BLaER1 (cell line): ENCODE measurements around the gene KLHDC2.
A peak's percentile ranks its signal among the peaks of the same experiment; 100 is the strongest.
"Not testable (repeated sequence)": the region's sequence is repeated elsewhere in the genome, so short reads cannot be mapped to it uniquely, and the experiment has no call there.

ENCODE experiments used
- H3K27ac ChIP-seq: shearing (Covaris generic); formaldehyde crosslinking; 2 replicates; pipeline ENCODE4 v1.8.1; 2022
- H3K27me3 ChIP-seq: shearing (Covaris generic); formaldehyde crosslinking; 2 replicates; pipeline ENCODE4 v1.8.1; 2022
- H3K36me3 ChIP-seq: shearing (Covaris generic); formaldehyde crosslinking; 2 replicates; pipeline ENCODE4 v1.8.1; 2022
- H3K4me1 ChIP-seq: shearing (Covaris generic); formaldehyde crosslinking; 2 replicates; pipeline ENCODE4 v1.8.1; 2022
- H3K4me2 ChIP-seq: shearing (Covaris generic); formaldehyde crosslinking; 2 replicates; pipeline ENCODE4 v1.8.1; 2022
- H3K4me3 ChIP-seq: shearing (Covaris generic); formaldehyde crosslinking; 2 replicates; pipeline ENCODE4 v1.8.1; 2022
- H3K9ac ChIP-seq: shearing (Covaris generic); formaldehyde crosslinking; 2 replicates; pipeline ENCODE4 v1.8.1; 2022
- H3K9me3 ChIP-seq: shearing (Covaris generic); formaldehyde crosslinking; 2 replicates; pipeline ENCODE4 v1.8.1; 2022
- H4K20me1 ChIP-seq: shearing (Covaris generic); formaldehyde crosslinking; 2 replicates; pipeline ENCODE4 v1.8.1; 2022
- Cebpa-rat ChIP-seq: shearing (Covaris generic); IDR thresholded peaks from 2 replicates; pipeline ENCODE4 v1.8.1; 2022

KLHDC2 gene

GRCh38 chr14:49755378-49755777 lies 12.6 kb upstream of the KLHDC2 start:
- Histone ChIP-seq H3K4me1 (0 out of 2 replicates have a peak, but pooled peaks cover 5% of the 10 kb centered on the region), H3K4me3 (no peak overlapping the region), H3K9me3 (no peaks in the 10 kb centered on the region), H4K20me1 (no peaks in the 10 kb centered on the region), H3K36me3 (no peaks in the 10 kb centered on the region), H3K4me2 (no peak overlapping the region), H3K27me3 (no peaks in the 10 kb centered on the region), H3K9ac (no peak overlapping the region), H3K27ac (no peak overlapping the region)
- TF ChIP-seq Cebpa-rat = no peak

GRCh38 chr14:49761839-49762551 lies 6.0 kb upstream of the KLHDC2 start:
- Histone ChIP-seq H3K4me1 (peaks cover 5% of the 10 kb centered on the region), H3K4me3 (no peak overlapping the region), H3K9me3 (no peaks in the 10 kb centered on the region), H3K9ac (no peak overlapping the region), H3K36me3 (no peaks in the 10 kb centered on the region), H3K4me2 (no peak overlapping the region), H4K20me1 (no peaks in the 10 kb centered on the region), H3K27me3 (no peaks in the 10 kb centered on the region), H3K27ac (no peak overlapping the region)
- TF ChIP-seq Cebpa-rat = no peak

- H4K20me1 ChIP-seq = peaks cover 23% of the 10 kb centered on the region
- H3K27ac ChIP-seq = peak overlapping the region; percentile 95
- peak overlapping the region; percentile 81 for H3K4me3 ChIP-seq
- H3K9me3 ChIP-seq = no peaks in the 10 kb centered on the region
- H3K4me1 ChIP-seq = peaks cover 31% of the 10 kb centered on the region
- peak overlapping the region; percentile 92 for H3K9ac ChIP-seq
- TF ChIP-seq Cebpa-rat = no peak
- peak overlapping the region; percentile 89 for H3K4me2 ChIP-seq
- no peaks in the 10 kb centered on the region for H3K27me3 ChIP-seq
- 0 out of 2 replicates have a peak, but pooled peaks cover 4% of the 10 kb centered on the region for H3K36me3 ChIP-seq
Measured at GRCh38 chr14:49766839-49767238, 1.1 kb upstream of the KLHDC2 start.

- peaks cover 23% of the 10 kb centered on the region for H4K20me1 ChIP-seq
- no peak for TF ChIP-seq Cebpa-rat
- H3K27me3 ChIP-seq = no peaks in the 10 kb centered on the region
- H3K36me3 ChIP-seq = peaks cover 5% of the 10 kb centered on the region; the same call in 1 of the 2 replicates
- peak overlapping the region; percentile 95 for H3K27ac ChIP-seq
- H3K4me1 ChIP-seq = peaks cover 31% of the 10 kb centered on the region
- H3K4me2 ChIP-seq = peak overlapping the region; percentile 89
- H3K9ac ChIP-seq = peak overlapping the region; percentile 92
- peak overlapping the region; percentile 81 for H3K4me3 ChIP-seq
- no peaks in the 10 kb centered on the region for H3K9me3 ChIP-seq
Measured at GRCh38 chr14:49767270-49767570, 733 bp upstream of the KLHDC2 start.

GRCh38 chr14:49768301-49769121 lies 558 bp downstream of the KLHDC2 start:
- H3K4me1 ChIP-seq = peaks cover 31% of the 10 kb centered on the region
- no peak for TF ChIP-seq Cebpa-rat
- H3K4me3 ChIP-seq = peak overlapping the region; percentile 81
- peak overlapping the region; percentile 92 for H3K9ac ChIP-seq
- H3K36me3 ChIP-seq = peaks cover 11% of the 10 kb centered on the region; the same call in 1 of the 2 replicates
- H3K9me3 ChIP-seq = no peaks in the 10 kb centered on the region
- peaks cover 23% of the 10 kb centered on the region for H4K20me1 ChIP-seq
- H3K27me3 ChIP-seq = no peaks in the 10 kb centered on the region
- H3K27ac ChIP-seq = peak overlapping the region; percentile 95
- H3K4me2 ChIP-seq = peak overlapping the region; percentile 89

GRCh38 chr14:49769171-49769570 lies 1.2 kb downstream of the KLHDC2 start:
- Histone ChIP-seq H3K27ac (peak overlapping the region; percentile 95), H3K9ac (peak overlapping the region; percentile 92), H4K20me1 (peaks cover 23% of the 10 kb centered on the region), H3K27me3 (no peaks in the 10 kb centered on the region), H3K9me3 (no peaks in the 10 kb centered on the region), H3K4me3 (peak overlapping the region; percentile 81), H3K4me1 (peaks cover 31% of the 10 kb centered on the region), H3K36me3 (peaks cover 17% of the 10 kb centered on the region; the same call in 1 of the 2 replicates), H3K4me2 (peak overlapping the region; percentile 89)
- no peak for TF ChIP-seq Cebpa-rat

- H4K20me1 ChIP-seq = peaks cover 23% of the 10 kb centered on the region
- H3K9me3 ChIP-seq = no peaks in the 10 kb centered on the region
- TF ChIP-seq Cebpa-rat = no peak
- peak overlapping the region; percentile 92 for H3K9ac ChIP-seq
- H3K4me3 ChIP-seq = peak overlapping the region; percentile 81
- peak overlapping the region; percentile 89 for H3K4me2 ChIP-seq
- H3K36me3 ChIP-seq = peaks cover 23% of the 10 kb centered on the region
- peaks cover 31% of the 10 kb centered on the region for H3K4me1 ChIP-seq
- no peaks in the 10 kb centered on the region for H3K27me3 ChIP-seq
- H3K27ac ChIP-seq = no peak overlapping the region
Measured at GRCh38 chr14:49769581-49770211, 1.7 kb downstream of the KLHDC2 start.

- Histone ChIP-seq H4K20me1 (peaks cover 23% of the 10 kb centered on the region), H3K36me3 (peaks cover 29% of the 10 kb centered on the region), H3K4me1 (peaks cover 31% of the 10 kb centered on the region), H3K9me3 (no peaks in the 10 kb centered on the region), H3K4me2 (peak overlapping the region; percentile 89), H3K27ac (no peak overlapping the region), H3K4me3 (no peak overlapping the region; the same call in 1 of the 2 replicates), H3K9ac (no peak overlapping the region), H3K27me3 (no peaks in the 10 kb centered on the region)
- TF ChIP-seq Cebpa-rat = no peak
Measured at GRCh38 chr14:49770212-49770817, 2.4 kb downstream of the KLHDC2 start.

- not testable (repeated sequence) for H3K27ac ChIP-seq
Measured at GRCh38 chr14:49771691-49772090, 3.7 kb downstream of the KLHDC2 start.

More at GRCh38 chr14:49771691-49772090, 3.7 kb downstream of the KLHDC2 start:
- not testable (repeated sequence) for H3K9ac ChIP-seq, H3K4me2 ChIP-seq, H3K9me3 ChIP-seq, H3K4me3 ChIP-seq, H3K27me3 ChIP-seq
- peaks cover 38% of the 10 kb centered on the region for H3K36me3 ChIP-seq
- peaks cover 23% of the 10 kb centered on the region for H4K20me1 ChIP-seq
- H3K4me1 ChIP-seq = peaks cover 29% of the 10 kb centered on the region
